Suprapubic skin (tissue), 4 donors: ENCODE measurements around the gene P2RX4.

Experiments
- CTCF ChIP-seq, 2 donors: fragments of 200-600 bp in 1 of 2; fragments of 450-650 bp in 1 of 2; sonication (generic) in 1 of 2; IDR thresholded peaks; one replicate each; pipeline ENCODE4 v1.5.1; 2016 to 2019; ENCODE audit warnings: antibody characterized with exemption in 2 of 2, mild to moderate bottlenecking in 1 of 2, moderate library complexity in 1 of 2
- EP300 ChIP-seq: sonication (generic); formaldehyde crosslinking; IDR thresholded peaks from one replicate; pipeline ENCODE4 v1.6.1; 2017; ENCODE audit warnings: antibody characterized with exemption
- POLR2A ChIP-seq, 2 donors: fragments of 450-650 bp; IDR thresholded peaks; one replicate each; pipeline ENCODE4 v1.6.1; 2017; ENCODE audit warnings: antibody characterized with exemption in 2 of 2, mild to moderate bottlenecking in 2 of 2, moderate library complexity in 2 of 2
- POLR2AphosphoS5 ChIP-seq, 3 donors: sonication (generic); formaldehyde crosslinking; IDR thresholded peaks; one replicate each; pipeline ENCODE4 v1.6.1; 2017; ENCODE audit warnings: antibody characterized with exemption in 3 of 3

GRCh38 chr12:121238604-121239350, 28.8 kb downstream of the P2RX4 start:
- TF ChIP-seq CTCF (IDR thresholded peaks at IDR 0.05) (no peak), POLR2AphosphoS5 (IDR thresholded peaks at IDR 0.05) (no peak), POLR2A (IDR thresholded peaks at IDR 0.05) (no peak), EP300 (no peak)
